Prostate gland (tissue), 2 donors: ENCODE data around the gene MELTF.

Experiments used
- POLR2A ChIP-seq: fragments of 450-650 bp; IDR thresholded peaks from one replicate; pipeline ENCODE4 v1.6.1; 2016; ENCODE audit warnings: antibody characterized with exemption, mild to moderate bottlenecking
- TF ChIP-seq, protein P1 (sequence below), 4 experiments: fragments of 200-600 bp in 2 of 4; fragments of 450-650 bp in 2 of 4; sonication (generic) in 2 of 4; IDR thresholded peaks; 1 replicate in 3 of 4; 2 replicates in 1 of 4; pipeline ENCODE4 v1.5.1; 2016 to 2019; ENCODE audit warnings: antibody characterized with exemption in 4 of 4, mild to moderate bottlenecking in 2 of 4, moderate library complexity in 2 of 4

DNA sequence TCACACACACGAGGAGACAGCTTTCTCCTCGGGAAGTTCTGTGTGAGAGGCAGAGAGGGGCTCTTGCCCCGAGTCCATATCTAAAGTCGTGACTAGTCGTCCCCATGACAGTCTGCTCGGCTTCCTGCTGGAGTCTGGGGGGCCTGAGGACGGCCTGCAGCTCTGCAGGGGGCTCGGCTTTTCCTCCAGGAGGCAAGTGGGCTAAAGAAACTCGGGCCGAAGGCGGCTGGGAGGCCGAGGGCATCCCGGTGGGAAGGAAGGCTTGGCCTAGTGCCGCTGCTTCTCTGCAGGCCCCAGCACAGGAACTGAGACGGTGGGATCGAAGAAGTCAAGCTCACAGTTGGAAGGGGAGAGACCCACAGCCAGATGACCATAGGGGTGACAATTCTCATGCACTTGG lies 35.6 kb downstream of the MELTF start:
- TF ChIP-seq, protein P1, sequence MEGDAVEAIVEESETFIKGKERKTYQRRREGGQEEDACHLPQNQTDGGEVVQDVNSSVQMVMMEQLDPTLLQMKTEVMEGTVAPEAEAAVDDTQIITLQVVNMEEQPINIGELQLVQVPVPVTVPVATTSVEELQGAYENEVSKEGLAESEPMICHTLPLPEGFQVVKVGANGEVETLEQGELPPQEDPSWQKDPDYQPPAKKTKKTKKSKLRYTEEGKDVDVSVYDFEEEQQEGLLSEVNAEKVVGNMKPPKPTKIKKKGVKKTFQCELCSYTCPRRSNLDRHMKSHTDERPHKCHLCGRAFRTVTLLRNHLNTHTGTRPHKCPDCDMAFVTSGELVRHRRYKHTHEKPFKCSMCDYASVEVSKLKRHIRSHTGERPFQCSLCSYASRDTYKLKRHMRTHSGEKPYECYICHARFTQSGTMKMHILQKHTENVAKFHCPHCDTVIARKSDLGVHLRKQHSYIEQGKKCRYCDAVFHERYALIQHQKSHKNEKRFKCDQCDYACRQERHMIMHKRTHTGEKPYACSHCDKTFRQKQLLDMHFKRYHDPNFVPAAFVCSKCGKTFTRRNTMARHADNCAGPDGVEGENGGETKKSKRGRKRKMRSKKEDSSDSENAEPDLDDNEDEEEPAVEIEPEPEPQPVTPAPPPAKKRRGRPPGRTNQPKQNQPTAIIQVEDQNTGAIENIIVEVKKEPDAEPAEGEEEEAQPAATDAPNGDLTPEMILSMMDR (IDR thresholded peaks at IDR 0.05): no peak
- no peak for TF ChIP-seq POLR2A
